NCI-H2196 (cell line): ENCODE data around the gene TGFB2.
"Not testable (repeated sequence)": the region's sequence is repeated elsewhere in the genome, so short reads cannot be mapped to it uniquely, and the experiment has no call there.

Experiments used
- DNase-seq: peaks from one replicate; lab custom pipeline; 2025; ENCODE audit not compliant: unreplicated experiment; lab: John Stamatoyannopoulos, UW

TGFB2 gene

GRCh38 chr1:218344814-218345672 lies at the start of gene TGFB2:
Gene TGFB2, plus strand, starts transcription at chr1:218345336. Its CDS starts 1,366 bp downstream, at chr1:218346702.
- no peak for DNase-seq

GRCh38 chr1:218296162-218296561 lies 49.0 kb upstream of the TGFB2 start:
- DNase-seq = no peak

GRCh38 chr1:218297461-218297860 lies 47.7 kb upstream of the TGFB2 start:
- DNase-seq = no peak

GRCh38 chr1:218297867-218298266 lies 47.3 kb upstream of the TGFB2 start:
- DNase-seq = no peak

- DNase-seq = no peak
Observed at GRCh38 chr1:218298398-218298797, 46.7 kb upstream of the TGFB2 start.

GRCh38 chr1:218299416-218299815 lies 45.7 kb upstream of the TGFB2 start:
- peak; percentile 12 for DNase-seq

GRCh38 chr1:218301217-218301616 lies 43.9 kb upstream of the TGFB2 start:
- DNase-seq = no peak

- no peak for DNase-seq
Observed at GRCh38 chr1:218302155-218302554, 43.0 kb upstream of the TGFB2 start.

GRCh38 chr1:218303176-218303879 lies 41.8 kb upstream of the TGFB2 start:
- no peak for DNase-seq

- no peak for DNase-seq
Observed at GRCh38 chr1:218304281-218305039, 40.7 kb upstream of the TGFB2 start.

- no peak for DNase-seq
Observed at GRCh38 chr1:218305472-218306064, 39.6 kb upstream of the TGFB2 start.

- no peak for DNase-seq
Observed at GRCh38 chr1:218312509-218312908, 32.6 kb upstream of the TGFB2 start.

GRCh38 chr1:218314316-218314715 lies 30.8 kb upstream of the TGFB2 start:
- DNase-seq = no peak

- no peak for DNase-seq
Observed at GRCh38 chr1:218315638-218316037, 29.5 kb upstream of the TGFB2 start.

GRCh38 chr1:218317061-218317460 lies 28.1 kb upstream of the TGFB2 start:
- no peak for DNase-seq

- not testable (repeated sequence) for DNase-seq
Observed at GRCh38 chr1:218320182-218320581, 25.0 kb upstream of the TGFB2 start.

- no peak for DNase-seq
Observed at GRCh38 chr1:218322762-218323161, 22.4 kb upstream of the TGFB2 start.

GRCh38 chr1:218323568-218324225 lies 21.4 kb upstream of the TGFB2 start:
- no peak for DNase-seq

- no peak for DNase-seq
Observed at GRCh38 chr1:218324226-218324580, 20.9 kb upstream of the TGFB2 start.

- DNase-seq = no peak
Observed at GRCh38 chr1:218328769-218329168, 16.4 kb upstream of the TGFB2 start.
